ENCODE data around the gene ANKRD65.
"Not testable (repeated sequence)": the region's sequence is repeated elsewhere in the genome, so short reads cannot be mapped to it uniquely, and the experiment has no call there.

Gene ANKRD65

DNA sequence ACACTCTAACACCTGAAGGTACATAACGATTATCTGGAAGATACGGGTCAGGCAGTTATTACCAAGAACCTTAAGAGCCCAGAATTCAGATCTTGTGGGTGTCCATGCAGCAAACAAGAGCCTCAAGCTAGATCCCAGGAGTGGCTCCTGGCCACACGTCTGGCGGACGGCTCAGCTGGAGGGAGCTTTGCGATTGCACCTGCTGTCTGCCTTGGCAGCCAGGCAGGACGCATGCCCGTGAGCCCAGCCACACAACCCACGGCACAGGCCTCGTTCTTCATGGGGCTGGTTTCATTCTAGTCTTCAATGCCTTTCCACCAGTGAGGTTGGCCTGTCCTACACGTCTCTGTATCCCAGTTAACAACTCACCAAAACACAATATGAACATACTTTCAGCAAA is 27.6 kb downstream of the ANKRD65 start:
- no peak for DNase-seq (ENCODE audit: low spot score)

GRCh38 chr1:1393014-1393413 is 28.1 kb downstream of the ANKRD65 start:
- no peak for DNase-seq (ENCODE audit: low spot score)

- DNase-seq (ENCODE audit: low spot score), result no peak
Observed at GRCh38 chr1:1391225-1391624, 29.9 kb downstream of the ANKRD65 start.

DNA sequence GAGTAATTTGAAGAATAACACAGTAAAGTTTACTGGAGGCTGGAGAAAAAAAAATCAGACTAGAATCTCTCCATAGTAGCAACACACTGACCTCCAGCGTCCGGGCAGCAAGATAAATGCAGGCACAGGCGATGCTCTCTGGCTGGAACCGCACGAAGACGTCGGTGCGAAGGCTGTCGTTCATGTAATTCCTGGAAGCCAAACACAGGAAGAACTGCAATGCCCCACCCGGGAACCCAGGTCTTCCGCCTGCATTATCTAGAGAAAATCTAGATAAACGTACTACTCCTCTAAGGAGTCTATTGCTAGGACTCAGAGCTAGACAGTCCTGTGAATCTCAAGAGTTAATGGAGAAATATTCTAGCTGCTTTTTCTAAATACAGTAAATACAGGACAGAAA is 30.4 kb downstream of the ANKRD65 start:
- DNase-seq (ENCODE audit: low spot score), result no peak

DNA sequence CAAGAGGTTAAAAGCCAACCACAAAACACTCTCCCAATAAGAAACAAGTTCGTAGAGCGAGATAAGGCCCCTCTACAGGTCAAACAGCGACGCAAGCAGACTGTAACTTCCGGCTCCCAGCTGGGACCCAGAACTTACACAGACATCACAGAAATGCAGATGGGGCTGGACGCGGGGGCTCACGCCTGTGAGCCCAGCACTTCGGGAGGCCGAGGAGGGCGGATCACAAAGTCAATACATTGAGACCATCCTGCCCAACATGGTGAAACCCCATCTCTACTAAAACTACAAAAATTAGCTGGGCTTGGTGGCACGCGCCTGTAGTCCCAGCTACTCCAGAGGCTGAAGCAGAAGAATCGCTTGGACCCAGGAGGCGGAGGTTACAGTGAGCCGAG is 33.0 kb downstream of the ANKRD65 start:
- no peak for DNase-seq (ENCODE audit: low spot score)

GRCh38 chr1:1387098-1388077 is 33.7 kb downstream of the ANKRD65 start:
- no peak for DNase-seq (ENCODE audit: low spot score)

GRCh38 chr1:1385931-1386330 is 35.1 kb downstream of the ANKRD65 start:
- no peak for DNase-seq (ENCODE audit: low spot score)

- not testable (repeated sequence) for DNase-seq (ENCODE audit: low spot score)
Observed at GRCh38 chr1:1385339-1385738, 35.7 kb downstream of the ANKRD65 start.

DNA sequence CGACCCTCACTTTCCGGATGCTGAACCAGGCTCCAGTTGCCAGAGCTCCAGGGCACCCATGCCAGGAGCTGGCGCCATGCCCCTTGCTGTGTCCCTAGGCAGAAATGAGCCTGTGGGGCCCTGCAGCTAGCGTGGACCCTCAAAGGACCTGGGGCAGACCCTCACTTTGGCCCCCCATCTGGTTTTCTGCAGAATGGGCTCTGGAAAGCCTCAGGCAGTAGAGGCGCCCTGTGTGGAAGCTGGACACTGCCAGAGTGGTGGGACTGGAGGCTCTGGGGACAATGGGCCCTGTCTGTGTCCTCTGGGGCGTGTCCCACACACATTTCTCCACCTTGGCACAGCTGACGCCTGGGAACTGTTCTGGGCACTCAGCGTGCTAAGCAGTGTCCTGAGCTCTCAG is 39.8 kb downstream of the ANKRD65 start:
- DNase-seq (ENCODE audit: low spot score), result no peak

- no peak for DNase-seq (ENCODE audit: low spot score)
Observed at GRCh38 chr1:1380860-1381259, 40.2 kb downstream of the ANKRD65 start.

DNA sequence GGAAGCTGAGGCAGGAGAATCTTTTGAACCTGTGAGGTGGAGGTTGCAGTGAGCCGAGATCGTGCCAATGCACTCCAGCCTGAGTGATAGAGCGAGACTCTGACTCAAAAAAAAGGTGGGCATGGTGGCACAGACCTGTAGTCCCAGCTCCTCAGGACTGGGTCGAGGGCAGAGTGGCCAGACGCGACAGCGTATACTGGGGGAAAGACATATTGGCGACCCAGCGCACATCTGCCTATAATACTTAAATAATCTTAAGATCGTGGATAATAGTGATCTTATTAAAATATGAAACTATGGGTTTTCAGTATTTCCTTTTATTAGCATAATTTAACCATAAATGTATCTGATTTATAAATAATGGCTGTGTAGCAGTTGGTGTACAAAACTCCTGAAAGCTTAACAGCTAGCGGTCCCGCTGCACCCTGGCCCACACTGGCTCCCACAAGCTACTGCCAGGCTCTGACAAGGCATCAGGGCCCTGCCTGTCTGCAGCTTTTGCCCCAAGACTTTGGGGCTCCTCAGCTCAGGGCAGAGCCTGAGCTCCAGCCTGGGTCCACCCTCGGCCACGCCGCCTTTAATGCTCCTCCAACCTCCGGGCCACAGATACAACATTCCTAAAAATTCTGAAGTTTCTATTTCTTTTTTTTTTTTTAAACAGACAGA is 43.4 kb downstream of the ANKRD65 start:
- no peak for DNase-seq (ENCODE audit: low spot score)

DNA sequence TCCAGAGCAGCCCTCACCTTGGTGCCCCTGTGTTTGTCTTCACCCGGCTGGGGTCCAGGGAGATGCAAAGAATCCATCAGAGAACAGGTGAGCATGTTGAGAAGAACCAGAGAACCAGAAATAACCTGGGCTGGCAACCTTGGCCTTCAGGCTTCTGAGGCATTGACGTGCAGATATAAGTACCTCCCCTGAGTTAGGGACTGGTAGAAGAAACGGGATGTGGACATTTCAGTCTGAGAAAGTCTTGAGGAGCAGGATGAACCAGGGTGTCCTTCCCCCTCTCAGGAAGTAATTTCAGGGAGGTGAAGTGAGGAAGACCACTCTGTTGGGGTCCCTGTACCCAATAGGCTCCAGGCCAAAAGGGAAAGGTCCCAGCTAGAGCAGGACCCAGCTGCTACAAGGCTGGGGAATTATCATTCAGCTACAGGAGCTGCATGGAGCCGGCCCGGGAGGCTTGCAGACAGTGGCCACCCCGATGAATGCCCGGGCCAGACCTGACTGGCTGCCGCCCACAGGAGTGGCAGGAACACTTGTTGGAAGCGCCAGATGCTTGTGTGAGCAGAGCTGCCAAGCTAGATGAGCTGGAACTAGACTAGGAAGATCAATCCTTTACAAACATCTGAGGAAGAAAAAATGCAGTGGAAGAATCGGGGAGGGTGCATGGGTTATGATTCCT is 44.4 kb downstream of the ANKRD65 start:
- DNase-seq (ENCODE audit: low spot score), result no peak

- peak; percentile 97 for DNase-seq (ENCODE audit: low spot score)
Observed at GRCh38 chr1:1374929-1375662, 46.0 kb downstream of the ANKRD65 start, which contains the start of gene AURKAIP1. TSS of gene AURKAIP1 (minus strand) at chr1:1375207. CDS start at chr1:1374756, 451 bp downstream.

DNA sequence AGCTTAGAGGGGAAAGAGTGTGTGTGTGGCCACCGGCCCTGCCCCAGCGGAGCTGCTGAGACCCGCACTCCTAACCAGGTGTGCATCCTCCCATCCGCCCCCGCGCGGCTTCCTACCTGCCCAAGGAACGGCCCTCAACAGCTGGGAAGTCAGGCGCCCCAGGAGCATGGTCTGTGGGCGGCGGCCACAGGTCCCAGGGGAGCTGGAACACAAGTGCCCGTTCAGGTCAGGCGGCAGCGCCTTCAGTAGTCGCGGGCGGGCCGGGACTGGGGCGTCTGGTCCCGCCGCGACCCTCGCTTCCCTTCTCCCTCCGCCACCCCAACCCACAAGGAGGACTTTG is 46.5 kb downstream of the ANKRD65 start:
- DNase-seq (ENCODE audit: low spot score), result no peak

DNA sequence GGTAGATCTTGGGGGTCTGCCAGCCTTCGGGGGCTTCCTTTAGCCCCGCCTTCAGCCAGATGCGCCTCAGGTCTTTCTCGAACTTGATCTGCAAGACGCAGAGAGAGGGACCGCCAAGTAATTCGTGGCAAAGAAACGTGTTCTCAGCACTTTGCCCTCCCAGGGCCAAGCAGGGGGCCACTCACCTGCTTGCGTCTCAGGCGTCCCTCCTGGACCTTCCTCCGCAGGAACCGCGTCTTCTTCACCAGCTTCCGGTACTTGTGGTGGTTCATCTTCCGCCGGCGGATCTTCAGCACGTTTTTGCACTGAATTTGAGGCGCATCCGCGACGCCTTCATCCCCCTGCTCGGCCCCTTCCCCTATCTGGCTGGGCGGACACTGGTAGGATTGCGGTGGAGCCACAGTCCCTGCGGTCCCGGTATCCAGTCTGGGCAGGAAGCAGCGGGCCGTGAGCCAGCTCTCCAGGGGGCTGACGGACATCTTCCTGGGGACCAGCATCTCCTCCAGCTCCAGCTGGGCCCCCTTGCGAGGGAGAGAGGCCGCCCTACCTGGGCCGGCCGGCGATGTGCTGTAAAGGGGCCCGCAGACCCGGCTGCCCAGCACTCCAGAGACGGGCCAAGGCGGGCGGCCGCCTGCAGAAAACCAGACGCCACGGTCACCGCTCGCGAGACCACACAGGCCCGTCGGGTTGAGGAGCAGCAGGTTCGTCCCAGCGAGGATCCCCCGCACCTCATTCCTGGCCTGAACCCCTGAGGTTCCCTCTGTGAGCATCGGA is 47.1 kb downstream of the ANKRD65 start:
- no peak for DNase-seq (ENCODE audit: low spot score)

- no peak for DNase-seq (ENCODE audit: low spot score)
Observed at GRCh38 chr1:1373051-1373814, 47.8 kb downstream of the ANKRD65 start.

GRCh38 chr1:1371746-1372711 is 49.0 kb downstream of the ANKRD65 start:
- DNase-seq (ENCODE audit: low spot score), result peak; percentile 92

DNA sequence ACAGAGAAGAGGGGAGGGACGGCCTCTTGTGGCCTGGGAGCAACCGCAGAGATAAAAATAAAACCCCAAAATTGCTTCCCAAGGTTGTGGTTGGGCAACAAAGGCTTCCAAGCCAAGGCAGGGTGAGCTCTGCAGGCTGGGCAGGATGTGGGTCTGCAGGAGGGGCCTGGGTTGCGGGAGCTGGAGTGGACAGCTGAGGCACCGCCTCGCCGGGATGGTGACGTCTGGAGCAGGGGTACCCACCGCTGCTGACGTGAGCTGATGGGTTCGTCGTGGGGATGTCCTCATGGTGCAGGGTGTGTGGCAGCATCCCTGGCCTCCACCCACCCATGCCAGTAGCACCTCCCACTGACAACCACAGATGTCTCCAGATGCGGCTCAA is 49.7 kb downstream of the ANKRD65 start:
- no peak for DNase-seq (ENCODE audit: low spot score)

DNA sequence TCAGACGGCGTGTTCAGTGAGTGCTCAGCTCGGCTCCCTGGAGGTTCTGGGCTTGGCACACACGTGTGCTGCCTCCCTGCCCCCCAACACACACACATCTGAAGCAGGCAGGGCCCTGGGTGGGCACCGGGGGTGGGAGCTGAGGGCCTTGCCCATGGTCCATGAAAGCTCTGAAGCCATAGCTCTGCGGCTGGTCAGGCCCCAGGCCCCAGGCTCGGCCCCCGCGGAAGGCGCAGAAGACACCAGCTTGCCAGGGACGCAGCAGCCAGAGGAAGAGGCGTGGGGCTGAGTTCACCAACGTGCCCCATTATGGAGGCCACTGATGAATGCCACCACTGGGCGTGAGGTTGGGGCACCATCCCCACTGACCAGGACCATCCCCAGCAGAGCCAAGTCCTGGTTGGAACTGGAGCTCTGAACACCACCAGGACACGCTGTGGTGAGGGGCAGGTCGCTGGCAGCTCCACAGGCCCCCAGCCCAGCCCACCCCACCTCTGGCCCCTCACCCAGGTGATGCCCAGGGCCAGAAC is 50.2 kb downstream of the ANKRD65 start:
- DNase-seq (ENCODE audit: low spot score), result no peak

Measured in iPS-NIHi11 (cell line).